Stimulated activated naive CD4-positive, alpha-beta T cell (primary cell): ENCODE measurements around the gene COL20A1.

Source experiments
- DNase-seq, 6 experiments: peaks; one replicate each; lab custom pipeline; 2025; lab: John Stamatoyannopoulos, UW

The COL20A1 gene

DNA sequence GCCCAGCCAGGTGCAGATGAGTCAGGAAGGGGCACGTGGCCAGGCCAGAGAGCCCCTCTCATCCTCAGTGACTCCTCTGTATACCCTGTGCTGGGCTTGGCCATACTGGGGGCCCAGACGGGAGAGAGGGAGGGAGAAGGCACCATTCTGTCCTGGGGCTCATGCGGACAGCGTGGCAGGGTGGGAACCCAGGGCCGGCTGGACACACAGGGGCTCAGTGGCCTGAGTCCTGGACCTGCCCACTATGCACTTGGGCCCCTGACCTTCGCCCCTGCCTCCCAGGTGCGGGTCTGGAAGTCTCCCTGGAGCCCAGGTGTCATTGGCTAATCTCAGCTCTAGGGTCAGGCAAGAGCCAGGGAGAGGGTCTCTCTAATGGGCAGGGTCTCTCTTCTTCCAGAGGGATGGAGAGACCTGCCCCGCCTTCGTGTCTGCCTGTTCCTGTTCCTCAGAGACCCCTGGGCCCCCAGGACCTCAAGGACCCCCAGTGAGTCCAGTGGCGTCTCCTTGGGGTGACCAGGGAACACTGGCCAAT lies 27.7 kb downstream of the COL20A1 start:
- no peak for DNase-seq

DNA sequence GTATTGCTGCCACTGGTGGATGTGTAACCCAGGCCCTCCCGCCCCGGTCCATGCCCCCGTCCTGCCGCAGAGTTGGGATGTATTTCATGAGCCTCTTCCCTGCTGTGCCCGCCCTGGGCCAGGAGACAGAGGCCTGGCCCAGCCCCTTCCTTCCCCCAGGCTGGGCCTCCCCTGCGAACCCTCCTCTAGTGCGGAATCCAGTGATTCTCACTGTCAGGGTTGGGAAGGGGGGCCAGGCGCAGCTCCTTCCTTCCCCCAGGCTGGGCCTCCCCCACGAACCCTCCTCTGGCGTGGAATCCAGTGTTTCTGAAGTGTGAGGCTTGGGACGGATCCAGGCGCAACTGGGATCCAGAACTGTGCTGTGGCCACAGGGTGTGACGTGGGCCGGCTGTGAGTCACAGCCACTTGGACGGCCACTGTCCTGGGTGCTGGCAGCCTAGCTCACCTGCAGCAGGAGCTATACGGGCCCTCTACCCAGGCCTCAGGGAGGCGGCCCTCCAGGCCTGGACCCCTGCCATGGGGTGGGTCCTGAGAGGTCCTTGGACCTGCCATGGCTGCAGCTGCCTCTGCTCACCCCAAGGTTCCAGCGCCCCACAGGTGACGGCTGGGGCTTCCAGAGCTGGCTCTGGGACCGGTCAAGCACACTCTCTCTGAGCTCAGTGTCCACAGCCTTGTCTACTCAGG lies 28.3 kb downstream of the COL20A1 start:
- no peak for DNase-seq

DNA sequence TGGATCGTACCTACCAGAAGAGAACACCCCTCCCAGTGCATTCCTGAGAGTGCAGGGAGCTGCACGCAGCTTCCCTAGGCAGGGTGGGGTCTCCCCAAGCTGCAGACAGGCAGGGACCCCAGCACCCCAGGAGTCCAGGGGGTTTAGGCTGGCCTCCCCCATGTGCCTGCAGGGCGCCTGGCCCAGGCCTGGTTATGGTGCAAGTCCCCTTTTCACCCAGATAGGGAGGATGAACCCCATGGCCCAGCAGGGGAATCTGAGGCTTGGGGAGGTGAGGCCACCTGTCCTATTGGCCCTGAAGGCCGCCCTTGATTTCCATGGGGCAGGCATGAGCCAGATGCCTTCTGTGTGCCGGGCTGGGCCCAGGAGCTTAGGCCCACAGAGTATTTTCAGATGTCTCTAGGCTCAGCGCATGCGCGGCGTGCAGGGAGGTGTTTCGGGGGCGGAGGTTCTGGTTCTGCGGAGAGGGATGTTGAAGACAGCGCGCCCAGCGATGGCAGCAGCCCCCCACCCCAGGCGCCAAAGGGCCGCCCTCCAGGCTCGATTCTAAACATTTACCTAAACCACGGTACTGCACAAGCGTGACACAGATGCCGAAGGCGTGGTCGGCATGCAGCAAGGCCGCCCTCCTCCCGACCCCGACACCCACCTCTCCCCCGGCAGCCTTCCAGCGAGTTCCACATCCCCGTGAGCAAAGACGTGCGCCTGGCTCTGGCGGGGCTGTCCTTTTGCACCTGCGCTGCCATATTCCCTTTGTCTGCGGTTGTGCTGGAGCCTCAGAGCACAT lies 29.4 kb downstream of the COL20A1 start:
- no peak for DNase-seq

DNA sequence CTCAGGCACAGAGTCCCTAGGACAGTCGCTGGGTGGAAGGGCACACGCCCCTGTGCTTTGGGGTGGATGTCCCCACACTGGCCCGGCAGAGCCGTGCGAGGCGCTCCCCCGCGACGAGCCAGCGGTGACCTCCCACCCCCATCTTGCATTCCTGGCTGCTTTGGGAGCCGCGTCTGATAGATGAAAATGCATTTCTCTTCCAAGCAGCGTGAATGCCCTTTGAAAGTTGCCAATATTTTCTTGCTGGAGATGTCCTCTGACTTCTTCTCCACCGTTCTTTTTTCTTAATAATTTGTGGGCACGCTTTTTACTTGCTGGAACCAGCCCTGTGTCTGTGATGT lies 29.9 kb downstream of the COL20A1 start:
- no peak for DNase-seq

DNA sequence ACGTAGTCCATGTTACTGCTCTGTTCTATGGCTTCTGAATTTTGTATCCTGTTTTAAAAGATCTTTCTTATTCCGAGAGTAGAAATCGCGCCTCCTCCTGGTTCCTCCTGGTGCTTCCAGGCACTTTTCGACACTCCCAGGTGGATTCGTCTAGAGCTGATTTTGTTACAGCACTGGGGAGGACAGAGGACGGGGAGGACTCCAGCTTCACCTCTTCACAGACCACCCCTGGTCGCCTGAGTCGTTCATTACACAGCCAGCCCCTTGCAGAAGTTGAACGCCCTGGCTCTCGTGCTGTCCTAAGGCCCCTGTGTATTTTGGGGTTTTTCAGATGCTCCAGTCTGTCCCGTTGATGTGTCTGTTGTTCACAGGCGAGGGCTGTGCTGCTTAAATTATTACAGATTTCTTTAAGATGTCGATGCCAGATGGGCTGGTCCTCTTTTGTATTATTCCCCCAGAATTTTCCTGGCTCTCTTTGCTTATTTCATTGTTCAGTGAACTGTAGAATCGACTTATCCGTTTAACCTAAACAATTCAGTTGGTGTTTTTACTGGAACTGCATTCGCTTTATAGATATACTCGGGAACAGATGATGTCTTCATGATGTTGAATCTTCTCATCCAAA lies 30.5 kb downstream of the COL20A1 start:
- no peak for DNase-seq

DNA sequence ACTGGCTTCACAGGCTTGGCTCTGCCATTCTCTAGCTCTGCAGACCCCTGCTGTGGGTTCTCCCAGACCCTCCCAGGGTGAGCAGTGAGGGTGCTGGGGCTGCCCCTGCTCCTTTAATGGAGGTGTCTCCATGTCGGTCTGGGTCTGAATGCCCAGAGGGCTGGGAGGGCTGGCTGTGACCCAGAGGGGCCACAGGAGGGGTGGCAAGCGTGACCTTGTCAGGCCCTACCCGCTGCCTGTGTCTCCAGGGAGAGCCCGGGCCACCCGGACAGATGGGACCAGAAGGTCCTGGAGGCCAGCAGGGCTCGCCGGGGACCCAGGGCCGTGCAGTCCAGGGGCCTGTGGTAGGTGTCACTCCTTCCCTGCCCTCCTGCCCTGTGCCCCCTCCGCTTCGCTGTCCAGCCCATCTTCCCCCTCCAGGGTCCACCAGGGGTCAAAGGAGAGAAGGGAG lies 32.1 kb downstream of the COL20A1 start:
- no peak for DNase-seq

DNA sequence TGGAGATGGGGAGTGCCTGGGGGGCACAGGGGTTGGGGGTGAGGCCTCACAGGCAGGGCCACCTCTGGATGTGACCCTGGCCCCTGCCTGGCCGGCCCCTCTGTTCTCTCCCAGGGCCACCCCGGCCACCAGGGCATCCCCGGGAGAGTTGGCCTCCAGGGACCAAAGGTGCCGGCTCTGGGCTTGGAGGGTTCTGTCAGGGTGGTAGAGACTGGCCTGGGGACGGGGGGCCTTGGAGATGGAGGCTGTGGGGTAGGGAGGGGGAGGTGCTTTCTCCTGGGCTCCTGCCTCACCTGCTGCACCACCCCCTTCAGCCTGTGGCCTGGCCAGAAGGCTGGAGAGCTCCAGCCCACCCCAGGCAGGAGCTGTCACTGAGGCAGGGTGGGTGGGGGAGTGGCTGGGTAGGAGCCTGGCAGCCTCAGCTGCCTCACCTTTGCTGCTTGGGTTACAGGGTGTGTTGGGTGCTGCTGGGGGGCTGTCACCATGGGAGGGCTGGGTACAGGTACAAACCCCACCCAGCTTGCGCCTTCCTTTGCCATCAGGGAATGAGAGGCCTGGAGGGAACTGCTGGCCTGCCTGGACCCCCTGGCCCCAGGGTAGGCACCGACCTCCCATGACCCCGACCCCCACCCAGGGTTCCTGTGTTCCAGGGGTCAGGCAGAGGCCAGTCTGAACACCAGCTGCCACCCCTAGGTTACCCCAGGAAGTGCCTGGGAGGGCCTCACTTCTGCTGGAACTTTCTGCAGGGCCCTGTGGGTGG lies 32.7 kb downstream of the COL20A1 start:
- no peak for DNase-seq

DNA sequence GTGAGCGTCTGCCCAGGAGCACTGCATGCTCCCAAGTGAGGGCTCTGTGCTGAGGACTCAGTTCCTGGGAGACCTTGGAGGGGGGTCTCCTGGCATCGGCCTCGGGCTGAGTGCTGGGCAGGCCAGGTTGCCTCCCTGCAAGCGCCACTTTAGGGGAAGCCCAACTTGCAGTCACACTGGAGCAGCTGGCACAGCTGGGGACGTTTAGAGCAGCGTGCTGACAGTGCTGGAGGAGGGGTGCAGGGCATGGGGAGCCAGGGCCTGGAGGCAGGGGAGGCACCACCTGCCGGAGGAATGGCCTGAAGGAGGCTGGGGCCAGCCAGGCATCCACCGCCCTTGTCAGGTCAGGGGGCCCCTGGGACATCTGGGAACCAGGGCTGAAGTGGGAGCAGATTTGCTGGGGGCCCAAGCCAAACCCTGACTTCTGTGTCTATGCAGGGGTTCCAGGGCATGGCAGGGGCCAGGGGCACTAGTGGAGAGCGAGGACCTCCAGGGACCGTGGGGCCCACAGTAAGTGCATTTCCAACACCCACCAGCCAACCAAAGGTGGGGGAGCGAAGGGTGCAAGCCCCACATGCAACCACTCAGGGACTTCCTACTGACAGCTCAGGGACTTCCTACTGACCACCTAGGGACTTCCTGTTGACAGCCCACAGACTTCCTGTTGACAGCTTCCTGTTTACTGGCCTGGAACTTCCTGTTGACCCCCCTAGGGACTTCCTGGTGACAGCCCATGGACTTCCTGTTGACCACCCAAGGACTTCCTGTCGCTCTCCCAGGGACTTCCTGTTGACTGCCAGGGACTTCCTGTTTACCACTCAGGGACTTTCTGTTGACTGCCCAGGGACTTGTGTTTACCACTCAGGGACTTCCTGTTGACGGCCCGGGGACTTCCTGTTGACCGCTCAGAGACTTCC lies 33.6 kb downstream of the COL20A1 start:
- DNase-seq = no peak

DNA sequence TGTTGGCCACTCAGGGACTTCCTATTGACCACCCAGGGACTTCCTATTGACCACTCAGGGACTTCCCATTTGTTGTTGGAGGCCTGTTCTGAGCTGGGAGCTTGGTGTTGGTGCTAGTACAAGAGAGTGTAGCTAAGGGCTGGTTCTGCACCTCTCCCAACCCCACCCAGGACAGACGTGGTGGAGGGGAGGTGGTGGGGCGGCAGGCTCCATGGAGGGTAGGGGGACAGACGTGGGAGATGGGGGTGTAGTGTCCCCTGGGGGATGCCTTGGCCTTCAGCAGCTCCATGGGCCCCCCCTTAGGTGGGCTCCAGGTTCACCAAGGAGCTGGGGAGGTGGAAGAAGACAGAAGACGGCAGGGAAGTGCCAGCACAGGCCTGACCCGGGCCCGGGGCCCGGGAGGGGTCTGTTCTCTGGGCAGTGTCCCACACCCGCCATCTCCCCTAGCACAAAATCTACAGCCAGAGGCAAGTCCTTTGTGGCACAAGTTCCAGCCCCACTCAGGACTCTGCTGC lies 34.3 kb downstream of the COL20A1 start:
- no peak for DNase-seq

DNA sequence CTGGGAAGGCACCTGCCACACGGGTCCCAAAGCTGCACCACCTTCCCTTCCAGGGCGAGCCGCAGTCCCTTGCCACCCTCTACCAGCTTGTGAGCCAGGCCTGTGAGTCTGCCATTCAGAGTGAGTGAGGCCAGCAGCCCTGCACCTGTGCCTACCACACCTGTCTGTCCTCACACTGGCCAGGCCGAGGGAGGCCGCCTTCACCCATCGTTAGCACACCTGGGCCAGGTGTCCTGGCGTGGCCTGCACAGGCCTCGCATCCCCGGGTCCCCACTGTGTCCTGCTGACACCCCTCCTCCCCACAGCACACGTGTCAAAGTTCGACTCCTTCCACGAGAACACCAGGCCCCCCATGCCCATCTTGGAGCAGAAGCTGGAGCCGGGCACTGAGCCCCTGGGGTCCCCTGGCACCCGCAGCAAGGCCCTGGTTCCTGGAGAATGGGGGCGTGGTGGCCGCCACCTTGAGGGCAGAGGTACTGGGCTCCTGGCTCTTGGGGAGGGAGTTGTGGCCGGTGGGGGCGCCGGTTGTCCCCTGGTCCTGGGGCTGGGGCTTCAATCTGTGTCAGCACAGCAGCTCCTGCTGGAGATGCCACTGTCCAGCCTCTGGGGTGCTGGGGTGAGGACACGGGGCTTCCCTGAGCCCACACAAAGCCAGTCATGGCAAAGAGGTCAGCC lies 35.2 kb downstream of the COL20A1 start:
- DNase-seq = peak in 1 of 6 experiments; percentile 15

DNA sequence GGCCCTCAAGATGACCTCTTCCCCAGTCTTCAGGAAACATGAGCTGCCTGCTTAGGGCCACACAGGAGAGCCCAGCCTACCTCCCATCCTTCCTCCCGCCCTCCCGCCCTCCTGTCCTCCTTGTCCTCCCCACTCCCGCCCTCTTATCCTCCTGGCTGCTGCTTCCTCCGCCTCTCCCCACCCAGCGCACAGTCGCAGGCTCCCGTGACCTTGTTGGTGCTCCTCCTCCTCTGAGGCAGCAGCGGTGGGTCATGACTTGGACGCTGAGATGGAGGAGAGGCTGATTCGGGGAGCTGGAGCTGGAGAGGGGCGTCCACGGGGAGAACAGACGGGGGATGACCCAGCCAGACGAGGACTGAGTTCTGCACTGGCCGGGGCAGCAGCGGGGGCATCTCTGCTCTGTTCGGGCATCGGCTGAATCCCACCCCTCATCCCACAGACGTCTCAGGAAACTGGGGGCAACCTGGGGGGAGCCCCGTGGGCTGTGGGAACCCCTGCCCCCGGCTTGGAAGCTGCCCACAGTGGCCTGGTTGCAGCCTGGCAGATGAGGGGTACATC lies 35.8 kb downstream of the COL20A1 start:
- no peak for DNase-seq

DNA sequence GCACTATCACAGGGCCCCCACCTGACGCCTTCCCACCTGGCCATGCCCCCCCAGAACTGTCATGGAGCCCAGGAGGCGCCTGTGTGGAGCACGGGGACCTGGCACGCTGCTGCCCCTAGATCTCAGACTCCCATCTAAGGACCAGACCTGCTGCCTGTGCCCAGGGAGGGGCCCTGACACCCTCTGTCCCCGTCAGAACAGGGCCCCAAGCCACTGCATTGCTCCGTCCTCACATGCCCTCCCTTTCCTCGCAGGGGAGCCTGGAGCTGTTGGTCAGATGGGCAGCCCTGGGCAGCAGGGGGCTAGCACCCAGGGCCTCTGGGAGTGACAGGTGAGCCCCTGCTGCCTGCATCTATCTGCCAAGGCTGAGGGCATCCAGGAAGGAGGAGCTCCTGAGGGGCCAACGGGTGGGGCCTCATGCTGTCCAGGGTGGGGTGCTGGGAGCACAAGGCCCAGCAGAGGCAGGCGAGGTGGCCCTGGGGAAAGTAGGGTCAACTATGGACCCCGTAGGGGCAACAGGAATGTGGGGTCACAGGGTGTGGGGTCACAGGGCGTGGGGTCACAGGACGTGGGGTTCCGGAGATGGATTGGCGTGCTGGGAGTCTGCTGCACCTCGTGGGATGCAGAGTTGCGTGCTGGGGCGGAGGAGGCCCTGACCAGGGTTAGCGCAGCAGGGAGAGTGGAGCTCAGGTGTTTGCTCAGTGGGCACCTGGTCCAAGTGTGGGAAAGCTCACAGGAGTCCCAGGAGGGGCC lies 36.5 kb downstream of the COL20A1 start:
- DNase-seq = no peak

DNA sequence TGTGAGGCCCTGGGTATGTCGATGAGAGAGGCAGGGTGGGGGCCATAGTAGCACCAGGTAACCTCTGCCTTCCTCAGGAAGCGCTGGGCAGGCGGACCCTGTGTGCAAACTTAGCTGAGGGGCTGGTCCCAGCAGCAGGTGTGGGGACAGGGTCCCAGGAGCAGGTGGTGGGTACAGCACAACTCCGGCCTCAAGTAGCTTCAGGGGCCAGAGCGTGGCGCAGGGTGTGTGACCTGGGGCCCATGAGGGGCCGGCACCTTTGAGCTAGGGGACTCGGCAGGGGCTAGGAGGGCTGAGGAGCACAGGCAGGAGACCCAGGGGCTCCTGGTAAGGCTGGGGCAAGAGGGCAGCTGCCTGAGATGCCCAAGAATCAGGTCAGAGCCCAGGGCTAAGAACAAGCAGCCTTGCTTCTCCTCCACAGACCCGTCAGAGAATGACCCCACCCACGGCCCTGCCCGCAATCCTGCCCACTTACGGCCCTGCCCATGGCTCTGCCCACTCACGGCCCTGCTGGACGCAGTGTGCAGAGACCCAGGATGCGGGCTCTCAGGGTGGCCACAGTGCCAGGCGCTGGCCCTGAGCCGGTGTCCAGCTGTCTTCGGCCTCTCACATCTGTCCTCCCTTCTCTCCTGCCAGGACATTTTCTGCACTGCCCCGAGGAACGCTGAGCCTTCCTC lies 37.2 kb downstream of the COL20A1 start:
- no peak for DNase-seq

DNA sequence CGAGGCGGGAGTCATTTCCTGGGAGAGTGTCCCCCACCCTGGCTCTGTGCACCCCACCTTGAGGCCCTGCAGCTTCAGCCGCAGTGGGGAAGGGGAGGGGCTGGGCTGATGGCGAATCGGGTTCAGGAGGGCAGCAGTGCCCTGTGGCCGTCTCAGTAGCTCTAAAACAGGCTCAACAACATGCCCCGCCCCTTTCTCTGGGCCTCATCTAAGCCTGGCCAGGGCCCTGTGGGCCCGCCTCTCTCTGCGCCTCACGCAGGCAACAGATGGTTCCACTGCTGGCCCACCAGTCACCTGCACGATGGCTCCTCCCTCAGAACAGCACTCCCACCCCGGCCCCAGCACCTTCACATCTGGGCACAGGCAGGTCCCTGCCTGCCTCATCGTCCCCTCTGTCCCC lies 38.0 kb downstream of the COL20A1 start:
- no peak for DNase-seq

DNA sequence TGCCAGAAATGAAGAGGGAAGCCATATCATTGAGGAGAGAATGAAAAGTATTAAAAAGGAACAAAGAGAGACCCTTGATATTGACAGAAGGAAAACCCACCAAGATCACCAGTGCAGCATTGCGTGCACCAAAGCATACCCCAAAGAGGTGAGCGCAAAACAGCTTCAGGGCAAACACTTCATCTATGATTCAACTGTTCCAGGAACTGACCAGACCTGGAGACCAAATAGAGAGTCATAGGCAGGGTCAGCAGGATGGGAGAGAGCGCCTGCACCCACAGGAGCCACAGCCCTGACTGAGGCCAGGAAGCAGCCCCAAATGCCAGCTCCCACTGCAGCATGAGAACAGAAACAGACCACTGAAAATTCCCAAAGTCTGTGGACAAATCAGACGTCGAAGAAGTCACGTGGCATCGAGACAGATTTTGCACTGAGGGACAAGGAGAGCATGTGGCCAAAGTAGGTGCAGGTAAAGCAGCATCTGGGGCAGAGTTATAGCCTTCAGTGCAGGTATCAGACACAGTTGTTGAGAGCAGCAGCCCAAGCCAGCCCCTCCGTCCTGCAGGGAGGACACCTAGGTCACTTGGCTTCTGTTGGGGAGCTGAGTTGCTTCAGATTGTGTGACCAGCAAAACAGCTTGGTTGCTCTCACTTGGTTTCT lies 38.9 kb downstream of the COL20A1 start:
- no peak for DNase-seq

DNA sequence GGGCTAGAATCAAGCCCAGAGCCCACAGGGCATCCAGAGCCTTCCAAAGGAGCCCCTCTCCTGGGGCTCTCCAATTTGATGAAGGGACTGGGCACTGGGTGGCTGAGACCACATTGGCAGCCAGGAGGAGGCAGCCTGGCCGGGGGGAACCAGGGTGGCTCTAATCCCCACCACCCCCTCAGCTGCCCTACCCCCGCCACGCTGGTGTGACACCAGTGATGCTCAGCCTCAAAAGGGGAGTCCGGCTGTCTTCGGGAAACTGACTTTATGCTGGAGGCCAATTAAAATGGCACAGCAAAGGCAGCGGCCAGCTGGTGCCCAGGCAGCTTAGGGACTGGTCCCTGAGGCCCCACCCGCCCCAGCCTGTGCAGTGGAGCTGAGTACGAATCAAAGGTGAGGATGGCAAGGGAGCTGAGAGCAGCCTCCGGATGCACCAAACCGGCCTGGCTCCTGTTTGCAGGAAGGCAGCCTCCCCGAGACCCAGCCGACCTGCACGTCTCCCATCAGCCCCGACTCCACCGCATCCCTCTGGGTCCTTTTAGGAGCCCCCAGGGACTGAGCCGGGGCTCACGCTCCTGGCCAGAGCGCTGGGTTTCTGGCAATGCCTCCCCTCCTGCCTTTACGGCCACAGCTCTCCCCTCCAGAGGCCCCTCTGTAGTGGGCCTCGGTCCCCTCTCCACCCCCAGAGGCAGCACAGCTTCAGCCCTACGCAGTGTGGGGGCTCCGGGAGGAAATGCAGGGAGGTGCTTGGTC lies 39.7 kb downstream of the COL20A1 start:
- no peak for DNase-seq

DNA sequence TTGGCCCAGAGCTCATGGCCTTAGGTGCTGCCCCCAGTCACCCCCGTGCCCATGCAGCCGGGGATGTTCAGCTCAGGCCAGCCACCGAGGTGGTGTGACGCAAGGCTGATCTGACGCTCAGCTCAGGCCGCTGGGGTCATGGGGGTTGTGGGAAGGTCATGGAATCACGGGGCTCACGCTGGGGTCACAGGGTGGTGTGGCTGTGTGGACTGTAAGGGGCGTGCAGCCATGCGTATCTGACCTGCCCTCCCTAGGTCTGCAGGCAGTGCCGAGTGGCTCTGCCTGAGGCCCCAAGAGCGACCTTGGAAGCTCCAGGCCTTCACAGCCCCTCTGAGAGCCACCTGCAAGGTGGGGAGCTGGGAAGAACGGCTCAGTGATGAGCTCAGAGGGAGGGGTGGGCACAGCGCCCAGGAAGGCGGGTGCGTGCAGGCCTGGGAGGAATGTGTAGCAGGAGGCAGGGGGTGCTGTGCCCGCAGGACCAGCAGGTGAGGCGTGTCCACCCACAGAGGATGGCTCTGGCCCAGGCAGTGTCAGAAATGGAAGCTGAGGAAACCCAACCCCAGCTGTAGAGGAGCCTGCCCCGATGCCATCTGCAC lies 40.4 kb downstream of the COL20A1 start:
- DNase-seq = no peak
